Measurements from ENCODE around the gene UBXN6.

The UBXN6 gene, protein sequence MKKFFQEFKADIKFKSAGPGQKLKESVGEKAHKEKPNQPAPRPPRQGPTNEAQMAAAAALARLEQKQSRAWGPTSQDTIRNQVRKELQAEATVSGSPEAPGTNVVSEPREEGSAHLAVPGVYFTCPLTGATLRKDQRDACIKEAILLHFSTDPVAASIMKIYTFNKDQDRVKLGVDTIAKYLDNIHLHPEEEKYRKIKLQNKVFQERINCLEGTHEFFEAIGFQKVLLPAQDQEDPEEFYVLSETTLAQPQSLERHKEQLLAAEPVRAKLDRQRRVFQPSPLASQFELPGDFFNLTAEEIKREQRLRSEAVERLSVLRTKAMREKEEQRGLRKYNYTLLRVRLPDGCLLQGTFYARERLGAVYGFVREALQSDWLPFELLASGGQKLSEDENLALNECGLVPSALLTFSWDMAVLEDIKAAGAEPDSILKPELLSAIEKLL

DNA sequence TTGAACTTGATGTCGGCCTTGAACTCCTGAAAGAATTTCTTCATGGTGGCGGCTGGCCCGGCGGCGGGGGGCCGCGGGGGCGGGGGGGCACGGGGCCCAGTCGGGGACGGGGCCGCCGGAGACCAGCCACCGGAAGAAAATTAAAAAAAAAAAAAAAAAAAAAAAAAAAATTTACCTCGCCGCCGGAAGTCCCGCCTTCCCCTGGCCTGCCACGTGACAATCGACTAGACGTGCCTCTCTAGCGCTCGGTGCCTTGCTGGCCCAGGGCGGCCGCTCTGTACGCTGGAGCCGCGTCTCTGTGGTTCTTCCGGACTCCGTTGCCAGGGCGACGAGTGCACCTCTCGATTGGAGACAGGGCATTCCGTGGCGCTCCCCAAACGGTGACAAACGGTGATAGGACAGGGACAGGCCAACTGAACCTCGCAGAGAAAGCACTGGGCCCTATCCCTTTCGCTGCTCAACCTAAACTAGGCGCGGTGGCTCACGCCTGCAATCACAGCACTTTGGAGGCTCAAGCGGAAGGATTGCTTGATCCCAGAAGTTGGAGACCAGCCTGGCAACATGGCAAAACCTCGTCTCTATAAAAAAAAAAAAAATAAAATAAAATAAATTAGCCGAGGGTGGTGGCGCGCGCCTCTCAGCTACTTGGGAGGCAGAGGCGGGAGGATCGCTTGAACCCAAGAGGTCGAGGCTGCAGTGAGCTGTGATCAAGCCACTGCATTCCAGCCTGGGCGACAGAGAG, at the start of gene UBXN6:
TSS of gene UBXN6 (minus strand) at position 141 of the 742 bp plus-strand sequence. CDS start at position 44, 97 bp downstream.
- peak; percentile 88 for DNase-seq

DNA sequence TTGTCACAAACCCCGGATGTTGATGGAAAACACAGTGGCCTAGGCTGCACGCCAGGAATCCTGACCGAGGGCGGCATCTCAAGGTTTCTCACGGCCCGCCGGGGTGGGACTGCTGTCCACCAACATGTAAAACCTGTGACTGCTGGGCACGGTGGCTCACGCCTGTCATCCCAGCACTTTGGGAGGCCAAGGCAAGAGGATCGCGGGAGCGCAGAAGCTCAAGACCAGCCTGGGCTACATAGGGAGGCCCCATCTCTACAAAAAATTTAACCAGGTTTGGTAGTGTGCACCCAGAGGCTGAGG, 49.5 kb upstream of the UBXN6 start:
- DNase-seq: no peak

DNA sequence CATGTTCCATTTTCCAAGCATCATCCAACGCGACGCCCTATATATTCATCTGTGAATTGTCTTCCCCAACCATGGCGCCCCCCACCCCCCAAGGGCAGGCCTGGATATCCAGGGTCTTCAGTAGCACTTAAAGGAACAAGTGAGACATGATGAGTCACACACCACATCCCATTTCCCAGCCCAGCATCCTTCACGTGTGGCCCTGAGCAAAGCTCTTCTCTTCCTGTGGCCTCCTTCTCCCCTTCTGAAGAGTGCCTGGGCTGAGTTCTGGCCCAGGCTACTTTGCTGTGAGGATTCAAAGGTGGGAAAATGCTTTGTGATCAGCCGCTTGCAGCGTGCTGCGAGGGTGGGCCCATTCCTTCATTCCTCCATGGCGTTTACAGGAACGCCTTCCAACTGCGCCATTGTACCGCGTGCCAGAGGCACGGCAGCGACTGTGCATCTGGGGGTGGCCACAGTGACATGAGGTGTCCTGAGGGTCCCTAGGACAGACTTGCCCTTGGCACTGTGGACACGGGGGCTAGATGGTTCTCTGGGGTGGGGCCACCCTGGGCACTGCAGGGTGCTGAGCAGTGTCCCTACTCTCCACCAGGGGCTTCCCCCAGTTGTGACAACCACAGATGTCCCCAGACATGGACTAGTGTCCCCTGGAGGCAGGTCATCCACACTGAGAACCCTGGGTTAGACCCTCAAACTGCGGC, 49.0 kb upstream of the UBXN6 start:
- DNase-seq: no peak

DNA sequence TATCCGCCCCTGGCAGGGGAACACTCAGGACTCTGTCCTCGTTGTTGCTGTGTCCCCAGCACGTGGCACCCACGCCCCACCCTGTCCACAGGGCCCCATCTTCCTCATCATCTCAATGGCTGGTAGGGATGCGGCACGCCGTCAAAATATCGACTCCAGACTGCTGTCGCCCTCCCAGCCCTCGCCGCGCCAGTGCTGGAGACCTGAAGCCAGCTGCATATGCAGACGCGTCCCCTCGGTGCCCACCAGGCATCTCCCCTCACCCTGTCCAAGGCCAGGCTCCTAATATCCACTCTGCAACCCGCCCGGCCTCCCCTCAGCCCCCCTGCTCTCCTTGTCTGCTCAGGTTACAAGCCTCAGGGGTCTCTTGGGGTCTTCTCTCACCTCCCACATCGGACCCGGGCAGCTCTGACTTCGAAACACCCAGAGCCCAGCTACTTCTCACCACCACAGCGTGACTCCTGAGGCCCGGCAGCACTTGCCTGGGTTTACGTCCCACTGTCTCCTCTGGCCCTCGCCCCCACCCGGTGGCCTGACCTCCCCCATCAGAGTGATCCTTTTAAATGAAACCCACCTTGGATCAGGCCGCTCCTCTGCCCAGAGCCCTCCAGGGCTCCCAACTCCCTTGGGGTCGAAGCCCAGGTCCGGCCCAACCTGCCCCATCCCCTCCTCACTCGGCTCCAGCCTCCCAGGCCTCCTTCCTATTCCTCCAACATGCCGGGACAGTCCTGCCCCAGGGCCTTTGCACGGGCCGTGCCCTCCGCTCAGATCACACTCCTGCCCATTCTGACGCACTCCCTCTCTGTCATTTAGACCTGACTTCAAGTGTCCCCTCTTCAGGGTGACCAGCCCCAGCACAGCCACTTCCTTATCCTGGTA, 48.2 kb upstream of the UBXN6 start:
- no peak for DNase-seq

DNA sequence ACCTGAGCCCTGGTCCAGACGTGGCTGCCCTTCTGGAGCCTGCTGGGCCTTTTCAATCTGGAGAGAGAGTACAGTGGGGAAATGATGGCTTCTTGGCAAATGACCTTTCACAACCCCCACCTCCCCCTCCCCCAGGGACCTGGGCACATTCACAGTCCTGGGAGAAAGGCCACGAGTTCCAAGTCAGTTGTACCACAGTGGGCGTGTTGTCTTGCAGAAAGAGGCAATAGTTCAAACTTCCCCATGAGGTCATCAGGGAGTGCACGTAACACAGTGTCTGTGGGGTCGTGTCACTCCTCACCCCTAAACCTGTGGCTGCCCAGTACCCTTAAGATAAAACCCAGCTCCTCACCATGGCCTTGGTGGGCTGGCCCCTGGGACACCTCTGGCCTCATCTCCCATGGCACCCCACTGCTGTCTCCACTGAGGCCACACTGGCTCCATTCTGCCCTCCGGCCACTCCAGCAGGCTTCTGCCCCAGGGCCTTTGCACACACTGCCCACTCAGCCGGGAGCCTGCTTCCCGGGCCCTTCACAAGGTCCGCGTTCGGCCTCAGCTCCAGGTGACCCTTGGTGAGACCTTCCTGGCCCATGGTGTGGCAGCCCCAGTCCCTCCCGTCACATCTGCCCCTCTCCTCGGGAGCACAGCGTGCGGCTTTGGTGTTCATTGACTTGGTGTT, 47.4 kb upstream of the UBXN6 start:
- DNase-seq: no peak

DNA sequence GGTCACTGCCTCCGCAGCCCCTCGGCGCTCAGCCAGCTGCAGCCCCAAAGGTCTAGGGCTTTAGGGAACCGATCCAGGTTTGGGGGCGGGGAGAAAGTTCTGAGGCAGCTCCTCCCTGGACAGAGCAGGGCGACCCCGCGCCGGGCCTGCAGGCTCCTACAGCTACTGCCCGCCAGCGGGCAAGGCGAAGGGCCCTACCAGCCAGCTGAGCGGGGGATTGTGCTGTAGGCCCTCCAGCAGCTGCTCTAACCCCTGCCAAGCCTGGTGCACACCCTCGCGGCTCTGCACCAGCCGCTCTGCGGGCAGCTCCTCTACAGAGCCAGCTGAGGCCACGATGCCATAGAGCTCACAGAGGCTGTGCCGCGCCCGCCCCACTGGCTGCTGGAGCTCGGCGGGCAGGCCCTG, 46.7 kb upstream of the UBXN6 start:
- DNase-seq: no peak

DNA sequence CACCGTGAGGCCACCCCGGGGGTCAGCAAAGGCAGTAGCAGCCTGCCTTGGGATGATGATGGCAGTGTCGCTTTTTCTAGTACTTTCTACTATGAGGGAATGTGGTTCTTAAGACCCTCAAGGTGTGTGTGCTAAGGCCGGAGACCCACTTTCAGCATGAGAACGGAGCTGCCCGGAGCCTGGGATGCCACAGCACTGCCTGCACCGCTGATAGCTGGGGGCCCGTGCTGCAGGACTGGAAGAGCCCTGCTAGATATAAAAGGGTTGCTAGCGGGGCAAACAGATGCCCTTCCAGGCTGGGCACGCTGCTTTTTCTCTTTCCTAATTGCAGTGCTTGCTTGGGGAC, 46.2 kb upstream of the UBXN6 start:
- DNase-seq: no peak

DNA sequence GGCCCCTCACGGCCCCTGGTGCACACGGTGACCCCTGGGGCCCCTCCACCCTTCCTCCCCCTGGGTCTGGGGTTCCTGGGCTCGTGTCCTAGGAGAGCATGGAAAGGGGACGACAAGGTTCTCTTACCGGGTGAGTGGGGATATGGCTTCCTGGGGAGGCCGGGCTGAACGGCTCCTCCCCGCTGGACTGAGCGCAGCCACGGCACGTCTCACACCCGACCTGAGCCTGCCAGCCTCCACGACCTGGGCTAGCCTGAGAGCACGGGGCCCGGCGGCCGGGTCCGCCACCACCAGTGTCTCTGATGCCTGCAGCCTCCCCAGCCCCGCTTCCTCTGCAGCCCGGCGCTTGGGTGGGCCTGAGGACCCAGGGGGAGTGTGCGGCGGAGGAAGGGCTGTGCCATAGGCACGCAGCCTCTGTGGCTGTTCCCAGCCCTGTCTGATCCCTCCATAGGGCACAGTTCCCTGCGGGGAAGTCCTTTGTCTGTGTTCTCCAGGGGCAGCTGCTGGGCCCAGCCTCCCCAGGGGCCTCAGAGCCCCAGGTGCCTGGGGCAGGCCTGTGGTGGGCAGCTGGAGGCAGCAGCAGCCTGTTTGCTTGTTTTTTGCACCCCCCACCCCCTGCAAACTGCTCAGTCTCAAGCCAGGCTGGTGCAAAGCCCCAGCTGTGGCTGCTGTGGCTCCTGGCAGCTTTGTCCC, 45.7 kb upstream of the UBXN6 start:
- no peak for DNase-seq

DNA sequence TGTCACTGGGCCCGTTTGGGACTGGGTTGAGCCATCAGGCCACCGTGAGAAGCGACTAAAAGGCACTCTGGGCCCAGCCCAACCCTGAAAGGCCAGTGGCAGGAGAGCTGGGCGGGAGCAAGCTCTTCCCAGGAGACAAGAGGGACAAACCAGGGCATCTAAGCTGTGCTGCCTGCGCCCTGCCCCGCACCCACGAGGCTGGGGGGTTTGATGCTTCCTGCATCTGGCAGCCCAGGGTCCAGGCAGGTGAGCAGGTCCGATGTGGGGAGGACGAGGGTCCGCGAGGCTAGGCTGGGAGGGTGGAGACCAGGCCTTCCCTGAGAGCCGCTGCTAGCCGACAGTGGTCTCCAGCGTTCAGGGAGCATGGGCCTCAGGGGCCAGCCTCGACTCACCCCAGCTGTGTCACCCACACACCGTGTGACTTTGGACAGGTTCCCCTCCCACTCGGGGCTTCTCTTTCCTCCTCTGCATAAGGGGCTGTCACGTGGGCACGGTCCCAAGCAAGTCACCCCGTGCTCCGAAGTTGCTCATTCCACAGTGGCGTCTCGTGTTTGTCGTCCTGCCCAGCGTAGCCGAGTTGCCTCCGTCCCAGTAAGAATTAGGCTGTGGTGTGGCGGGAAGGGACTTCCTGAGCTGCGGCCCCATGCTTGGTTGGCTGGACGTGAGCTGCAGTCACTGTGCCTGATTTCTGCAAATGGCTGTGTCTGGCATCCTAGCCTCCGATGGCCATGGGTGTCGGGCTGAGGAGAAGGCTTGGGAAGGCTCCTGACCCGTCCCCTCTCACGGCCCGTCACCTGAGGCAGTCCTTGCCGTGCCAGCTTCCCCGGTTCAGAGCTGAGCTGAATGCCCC, 44.9 kb upstream of the UBXN6 start:
- DNase-seq: no peak

DNA sequence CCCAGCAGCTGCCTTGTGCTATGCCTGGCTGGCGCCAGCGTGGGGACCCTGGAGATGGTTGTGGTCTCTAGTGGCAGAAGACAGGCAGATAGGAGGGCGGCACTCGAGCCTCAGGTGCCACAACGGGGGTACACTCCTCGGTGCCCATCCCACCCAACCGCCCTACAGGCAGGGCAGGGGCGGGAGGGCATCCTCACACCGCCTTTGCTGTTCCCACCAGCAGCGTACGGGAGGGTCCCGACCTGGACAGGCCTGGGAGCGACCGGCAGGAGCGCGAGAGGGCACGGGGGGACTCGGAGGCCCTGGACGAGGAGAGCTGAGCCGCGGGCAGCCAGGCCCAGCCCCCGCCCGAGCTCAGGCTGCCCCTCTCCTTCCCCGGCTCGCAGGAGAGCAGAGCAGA, 44.1 kb upstream of the UBXN6 start:
- DNase-seq: no peak

DNA sequence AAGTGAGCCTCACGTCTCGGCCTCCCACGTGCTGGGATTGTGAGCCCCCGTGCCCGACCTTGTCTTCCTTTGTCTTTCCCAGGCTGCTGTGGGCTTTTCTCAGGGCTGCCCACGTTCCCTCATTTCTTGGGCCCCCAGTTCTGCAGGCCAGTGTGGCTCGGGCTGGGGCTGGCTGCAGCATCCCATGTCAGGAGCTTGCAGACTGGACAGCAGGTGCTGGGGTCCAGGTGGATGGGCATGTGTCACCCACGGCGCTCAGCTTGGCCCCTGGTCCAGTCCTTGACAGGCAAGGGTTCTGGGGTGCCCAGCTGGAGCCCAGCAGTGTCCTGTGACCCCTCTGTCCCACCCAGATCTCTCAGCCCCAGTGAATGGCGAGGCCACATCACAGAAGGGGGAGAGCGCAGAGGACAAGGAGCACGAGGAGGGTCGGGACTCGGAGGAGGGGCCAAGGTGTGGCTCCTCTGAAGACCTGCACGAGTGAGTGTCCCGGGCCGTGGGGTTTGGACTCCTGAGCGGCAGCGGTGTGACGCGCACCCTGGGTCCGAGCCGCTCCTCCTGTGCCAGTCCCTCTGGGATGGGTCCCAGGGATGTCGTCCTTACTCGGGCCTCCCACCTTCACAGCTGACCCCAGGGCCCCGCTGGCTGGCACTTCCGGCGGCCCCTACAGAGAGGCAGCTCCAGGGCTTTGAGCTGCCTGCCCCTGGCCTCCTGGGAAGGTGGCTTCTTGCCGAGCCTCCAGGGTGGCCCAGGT, 43.4 kb upstream of the UBXN6 start:
- no peak for DNase-seq

DNA sequence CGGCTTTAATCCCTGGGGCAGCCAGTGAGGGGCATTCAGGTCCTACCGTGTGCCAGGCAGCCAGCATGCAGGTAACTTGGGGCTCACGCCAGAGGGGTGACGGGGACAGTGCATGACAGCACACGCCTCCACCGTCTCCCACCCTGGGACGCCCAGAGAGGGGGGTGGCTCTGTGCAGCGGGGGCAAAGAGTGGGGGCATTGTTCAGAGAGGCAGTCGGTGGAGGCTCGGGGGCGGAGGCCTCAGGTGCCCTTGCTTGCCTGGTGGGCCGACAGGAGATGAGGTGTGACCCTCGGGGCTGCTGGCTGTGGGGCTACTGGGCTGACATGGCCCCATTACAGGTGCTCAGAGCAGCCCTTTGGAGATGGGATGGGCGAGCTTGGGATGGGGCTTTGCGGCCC, 42.3 kb upstream of the UBXN6 start:
- DNase-seq: no peak

DNA sequence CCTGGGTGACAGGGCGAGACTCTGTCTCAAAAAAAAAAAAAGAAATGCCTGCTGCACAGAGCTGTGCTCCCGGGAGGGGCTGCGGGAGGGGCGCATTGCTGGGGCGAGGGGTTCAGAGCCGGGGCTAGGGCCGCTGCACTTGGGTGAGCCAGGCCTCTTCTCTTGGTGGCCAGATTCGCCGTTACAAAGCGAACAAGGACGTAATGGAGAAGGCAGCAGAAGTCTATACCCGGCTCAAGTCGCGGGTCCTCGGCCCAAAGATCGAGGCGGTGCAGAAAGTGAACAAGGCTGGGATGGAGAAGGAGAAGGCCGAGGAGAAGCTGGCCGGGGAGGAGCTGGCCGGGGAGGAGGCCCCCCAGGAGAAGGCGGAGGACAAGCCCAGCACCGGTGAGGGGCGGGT, 41.7 kb upstream of the UBXN6 start:
- no peak for DNase-seq

DNA sequence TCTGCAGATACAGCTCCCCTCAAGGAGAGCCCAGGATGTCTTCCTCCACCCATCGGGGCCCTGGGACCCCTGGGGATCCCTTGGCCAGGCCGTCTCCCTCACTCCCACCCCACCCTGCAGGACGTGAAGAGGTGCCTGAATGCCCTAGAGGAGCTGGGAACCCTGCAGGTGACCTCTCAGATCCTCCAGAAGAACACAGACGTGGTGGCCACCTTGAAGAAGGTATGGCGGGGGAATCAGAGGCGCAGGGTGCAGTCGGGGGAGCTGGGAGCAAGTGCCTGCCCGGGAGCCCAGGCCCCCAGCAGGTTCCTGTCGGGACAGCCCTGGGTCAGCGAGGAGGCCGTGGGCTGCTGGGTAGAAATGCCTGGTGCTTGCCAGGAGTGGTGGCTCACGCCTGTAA, 41.1 kb upstream of the UBXN6 start:
- no peak for DNase-seq

DNA sequence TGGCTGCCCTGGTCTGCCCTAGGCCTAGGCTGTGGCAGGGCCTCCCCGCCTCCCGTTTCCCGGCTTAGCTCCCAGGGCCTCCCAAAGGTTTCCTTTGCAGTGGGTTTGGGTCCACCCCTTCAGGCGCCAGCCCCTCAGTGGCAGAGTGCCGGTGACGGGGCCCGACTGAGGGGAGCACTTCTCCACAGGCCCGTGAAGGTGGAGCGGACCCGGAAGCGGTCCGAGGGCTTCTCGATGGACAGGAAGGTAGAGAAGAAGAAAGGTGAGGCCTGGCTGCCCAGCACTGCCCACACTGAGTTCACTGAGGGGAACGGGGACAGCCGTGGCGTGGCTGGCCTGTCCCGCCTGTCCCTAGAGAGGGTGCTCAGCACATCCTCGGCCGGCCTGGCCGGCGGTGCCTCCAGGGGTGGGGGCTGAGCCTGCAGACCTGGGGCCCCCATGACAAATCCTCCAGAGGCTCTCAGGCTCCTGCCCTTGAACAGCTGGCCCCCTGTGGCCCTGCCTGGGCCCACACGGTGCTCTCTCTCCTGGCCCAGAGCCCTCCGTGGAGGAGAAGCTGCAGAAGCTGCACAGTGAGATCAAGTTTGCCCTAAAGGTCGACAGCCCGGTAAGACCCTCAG, 40.3 kb upstream of the UBXN6 start:
- no peak for DNase-seq

DNA sequence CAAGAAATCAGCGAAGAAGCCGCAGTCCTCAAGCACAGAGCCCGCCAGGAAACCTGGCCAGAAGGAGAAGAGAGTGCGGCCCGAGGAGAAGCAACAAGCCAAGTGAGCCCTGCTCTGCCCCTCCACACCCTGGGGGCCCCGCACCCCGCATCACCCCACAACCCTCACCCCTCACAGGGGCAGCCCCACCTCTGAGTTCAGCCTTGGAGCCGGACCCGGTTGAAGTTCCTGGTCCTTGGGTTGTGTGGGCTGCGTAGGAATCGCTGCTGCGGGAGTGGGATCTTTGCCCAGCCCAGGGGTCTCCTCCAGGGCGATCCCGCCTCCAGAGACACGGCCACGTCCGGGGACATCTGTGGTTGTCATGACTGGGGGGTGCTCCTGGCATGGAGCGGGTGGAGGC, 38.7 kb upstream of the UBXN6 start:
- DNase-seq: no peak

DNA sequence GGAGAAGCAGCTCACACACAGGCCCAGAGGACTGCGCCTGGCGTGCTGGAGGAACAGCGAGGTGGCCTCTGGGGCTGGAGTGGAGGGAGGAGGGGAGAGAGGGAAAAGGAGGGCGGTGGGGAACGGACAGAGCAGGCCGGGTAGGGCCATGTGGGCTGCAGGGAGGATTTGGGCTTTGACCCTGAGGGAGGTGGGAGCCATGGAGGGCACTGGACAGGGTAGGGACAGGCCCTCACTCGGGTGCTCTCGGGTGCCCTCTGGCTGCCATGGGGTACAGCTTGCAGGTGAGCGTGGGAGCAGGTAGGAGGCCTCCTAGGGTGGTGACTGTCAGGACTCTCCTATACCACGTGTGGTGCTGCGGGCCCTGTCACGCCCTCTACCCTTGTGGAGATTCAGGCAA, 37.9 kb upstream of the UBXN6 start:
- DNase-seq: no peak

DNA sequence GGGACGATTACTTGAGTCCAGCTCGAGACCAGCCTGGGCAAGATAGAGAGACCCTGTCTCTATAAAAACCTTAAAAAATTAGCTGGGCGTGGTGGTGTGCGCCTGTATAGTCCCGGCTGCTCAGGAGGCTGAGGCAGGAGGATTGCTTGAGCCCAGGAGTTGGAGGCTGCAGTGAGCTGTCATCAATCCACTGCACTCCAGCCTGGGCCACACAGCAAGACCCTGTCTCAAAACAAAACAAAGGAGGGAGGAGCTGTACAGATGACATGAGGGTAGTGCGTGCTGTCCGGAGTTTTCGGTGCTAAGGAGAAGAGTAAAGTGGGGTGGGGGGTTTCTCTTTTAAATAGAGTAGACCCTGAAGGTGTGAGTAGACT, 37.1 kb upstream of the UBXN6 start:
- no peak for DNase-seq

DNA sequence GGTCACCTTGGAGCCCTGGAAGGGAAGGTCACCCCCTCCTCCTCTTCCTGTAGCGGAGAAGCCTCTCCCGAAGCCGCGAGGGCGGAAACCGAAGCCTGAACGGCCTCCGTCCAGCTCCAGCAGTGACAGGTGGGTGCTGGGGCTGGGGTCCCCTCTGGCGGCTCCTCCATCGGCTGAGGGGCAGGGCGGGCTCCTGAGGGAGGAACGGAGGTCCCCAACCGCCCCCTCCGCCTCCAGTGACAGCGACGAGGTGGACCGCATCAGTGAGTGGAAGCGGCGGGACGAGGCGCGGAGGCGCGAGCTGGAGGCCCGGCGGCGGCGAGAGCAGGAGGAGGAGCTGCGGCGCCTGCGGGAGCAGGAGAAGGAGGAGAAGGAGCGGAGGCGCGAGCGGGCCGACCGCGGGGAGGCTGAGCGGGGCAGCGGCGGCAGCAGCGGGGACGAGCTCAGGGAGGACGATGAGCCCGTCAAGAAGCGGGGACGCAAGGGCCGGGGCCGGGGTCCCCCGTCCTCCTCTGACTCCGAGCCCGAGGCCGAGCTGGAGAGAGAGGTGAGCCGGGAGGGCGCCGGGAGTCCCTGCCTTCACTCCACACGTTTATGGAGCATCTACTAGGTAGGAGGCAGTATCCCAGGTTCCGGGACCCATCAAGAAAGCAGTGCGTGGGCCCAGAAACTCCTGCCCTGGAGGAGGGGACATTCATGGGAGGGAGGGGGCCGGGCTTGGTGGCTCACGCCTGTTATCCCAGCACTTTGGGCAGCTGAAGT, 36.5 kb upstream of the UBXN6 start:
- DNase-seq: no peak

Data from NCI-H2029 treated with DMSO at 0.1 percent for 48 hours (cell line).